Measurements from ENCODE around the gene RIPOR1. TPM values are rescaled to one million over a fixed set of nuclear protein-coding genes. Genes with fewer than 3 reads are reported as not detected.

RIPOR1 gene
- total and polyA plus RNA-seq, 2 experiments from 2014 or later: 7.6 to 22.4 TPM

DNA sequence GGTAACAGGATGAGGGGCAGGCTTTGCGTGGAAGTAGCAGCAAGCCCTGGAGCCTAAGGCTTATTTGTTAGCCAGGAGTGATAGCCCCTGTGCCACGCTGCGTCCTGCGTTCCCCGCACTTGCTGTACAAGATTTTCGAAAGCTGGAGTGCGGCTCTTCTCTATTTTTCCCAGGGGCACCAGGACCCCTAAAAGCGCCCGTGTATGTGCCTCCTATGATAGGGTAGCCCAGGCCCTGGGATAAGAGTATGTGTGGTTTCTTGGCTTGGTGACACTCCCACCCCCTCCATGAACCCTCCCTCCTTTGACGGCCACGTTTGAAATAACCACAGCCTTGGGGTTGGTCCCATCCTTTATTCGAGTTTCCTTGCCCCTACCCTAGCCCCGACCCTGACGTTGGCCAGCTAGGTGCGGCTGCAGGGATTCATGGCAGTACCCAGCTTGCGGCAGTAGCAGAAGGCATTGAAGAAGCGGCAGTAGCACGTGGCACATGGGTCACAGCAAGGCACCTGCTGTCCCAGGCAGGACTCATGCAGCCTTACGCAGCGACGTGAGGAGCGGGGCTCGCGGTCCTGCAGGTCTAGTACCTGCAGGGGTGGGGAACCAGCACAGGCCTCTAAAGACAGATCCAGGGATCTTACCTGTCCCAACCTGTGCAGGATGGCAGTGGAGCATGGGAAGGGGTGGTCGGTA is 46.2 kb upstream of the RIPOR1 start (continued):
- TF ChIP-seq, protein P1, sequence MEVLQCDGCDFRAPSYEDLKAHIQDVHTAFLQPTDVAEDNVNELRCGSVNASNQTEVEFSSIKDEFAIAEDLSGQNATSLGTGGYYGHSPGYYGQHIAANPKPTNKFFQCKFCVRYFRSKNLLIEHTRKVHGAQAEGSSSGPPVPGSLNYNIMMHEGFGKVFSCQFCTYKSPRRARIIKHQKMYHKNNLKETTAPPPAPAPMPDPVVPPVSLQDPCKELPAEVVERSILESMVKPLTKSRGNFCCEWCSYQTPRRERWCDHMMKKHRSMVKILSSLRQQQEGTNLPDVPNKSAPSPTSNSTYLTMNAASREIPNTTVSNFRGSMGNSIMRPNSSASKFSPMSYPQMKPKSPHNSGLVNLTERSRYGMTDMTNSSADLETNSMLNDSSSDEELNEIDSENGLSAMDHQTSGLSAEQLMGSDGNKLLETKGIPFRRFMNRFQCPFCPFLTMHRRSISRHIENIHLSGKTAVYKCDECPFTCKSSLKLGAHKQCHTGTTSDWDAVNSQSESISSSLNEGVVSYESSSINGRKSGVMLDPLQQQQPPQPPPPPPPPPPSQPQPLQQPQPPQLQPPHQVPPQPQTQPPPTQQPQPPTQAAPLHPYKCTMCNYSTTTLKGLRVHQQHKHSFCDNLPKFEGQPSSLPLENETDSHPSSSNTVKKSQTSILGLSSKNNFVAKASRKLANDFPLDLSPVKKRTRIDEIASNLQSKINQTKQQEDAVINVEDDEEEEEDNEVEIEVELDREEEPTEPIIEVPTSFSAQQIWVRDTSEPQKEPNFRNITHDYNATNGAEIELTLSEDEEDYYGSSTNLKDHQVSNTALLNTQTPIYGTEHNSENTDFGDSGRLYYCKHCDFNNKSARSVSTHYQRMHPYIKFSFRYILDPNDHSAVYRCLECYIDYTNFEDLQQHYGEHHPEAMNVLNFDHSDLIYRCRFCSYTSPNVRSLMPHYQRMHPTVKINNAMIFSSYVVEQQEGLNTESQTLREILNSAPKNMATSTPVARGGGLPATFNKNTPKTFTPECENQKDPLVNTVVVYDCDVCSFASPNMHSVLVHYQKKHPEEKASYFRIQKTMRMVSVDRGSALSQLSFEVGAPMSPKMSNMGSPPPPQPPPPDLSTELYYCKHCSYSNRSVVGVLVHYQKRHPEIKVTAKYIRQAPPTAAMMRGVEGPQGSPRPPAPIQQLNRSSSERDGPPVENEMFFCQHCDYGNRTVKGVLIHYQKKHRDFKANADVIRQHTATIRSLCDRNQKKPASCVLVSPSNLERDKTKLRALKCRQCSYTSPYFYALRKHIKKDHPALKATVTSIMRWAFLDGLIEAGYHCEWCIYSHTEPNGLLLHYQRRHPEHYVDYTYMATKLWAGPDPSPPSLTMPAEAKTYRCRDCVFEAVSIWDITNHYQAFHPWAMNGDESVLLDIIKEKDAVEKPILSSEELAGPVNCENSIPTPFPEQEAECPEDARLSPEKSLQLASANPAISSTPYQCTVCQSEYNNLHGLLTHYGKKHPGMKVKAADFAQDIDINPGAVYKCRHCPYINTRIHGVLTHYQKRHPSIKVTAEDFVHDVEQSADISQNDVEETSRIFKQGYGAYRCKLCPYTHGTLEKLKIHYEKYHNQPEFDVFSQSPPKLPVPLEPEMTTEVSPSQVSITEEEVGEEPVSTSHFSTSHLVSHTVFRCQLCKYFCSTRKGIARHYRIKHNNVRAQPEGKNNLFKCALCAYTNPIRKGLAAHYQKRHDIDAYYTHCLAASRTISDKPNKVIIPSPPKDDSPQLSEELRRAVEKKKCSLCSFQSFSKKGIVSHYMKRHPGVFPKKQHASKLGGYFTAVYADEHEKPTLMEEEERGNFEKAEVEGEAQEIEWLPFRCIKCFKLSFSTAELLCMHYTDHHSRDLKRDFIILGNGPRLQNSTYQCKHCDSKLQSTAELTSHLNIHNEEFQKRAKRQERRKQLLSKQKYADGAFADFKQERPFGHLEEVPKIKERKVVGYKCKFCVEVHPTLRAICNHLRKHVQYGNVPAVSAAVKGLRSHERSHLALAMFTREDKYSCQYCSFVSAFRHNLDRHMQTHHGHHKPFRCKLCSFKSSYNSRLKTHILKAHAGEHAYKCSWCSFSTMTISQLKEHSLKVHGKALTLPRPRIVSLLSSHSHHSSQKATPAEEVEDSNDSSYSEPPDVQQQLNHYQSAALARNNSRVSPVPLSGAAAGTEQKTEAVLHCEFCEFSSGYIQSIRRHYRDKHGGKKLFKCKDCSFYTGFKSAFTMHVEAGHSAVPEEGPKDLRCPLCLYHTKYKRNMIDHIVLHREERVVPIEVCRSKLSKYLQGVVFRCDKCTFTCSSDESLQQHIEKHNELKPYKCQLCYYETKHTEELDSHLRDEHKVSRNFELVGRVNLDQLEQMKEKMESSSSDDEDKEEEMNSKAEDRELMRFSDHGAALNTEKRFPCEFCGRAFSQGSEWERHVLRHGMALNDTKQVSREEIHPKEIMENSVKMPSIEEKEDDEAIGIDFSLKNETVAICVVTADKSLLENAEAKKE (CRISPR knock-in tag; IDR thresholded peaks at IDR 0.05): no peak
- TF ChIP-seq STAT1 (IDR thresholded peaks at IDR 0.05; ENCODE audit: unreplicated experiment): no peak
- no peak for TF ChIP-seq EZH2phosphoT487 (IDR thresholded peaks at IDR 0.05; ENCODE audit: unreplicated experiment)
- no peak for TF ChIP-seq ZNF114 (CRISPR knock-in tag; IDR thresholded peaks at IDR 0.05)
- TF ChIP-seq, protein P2, sequence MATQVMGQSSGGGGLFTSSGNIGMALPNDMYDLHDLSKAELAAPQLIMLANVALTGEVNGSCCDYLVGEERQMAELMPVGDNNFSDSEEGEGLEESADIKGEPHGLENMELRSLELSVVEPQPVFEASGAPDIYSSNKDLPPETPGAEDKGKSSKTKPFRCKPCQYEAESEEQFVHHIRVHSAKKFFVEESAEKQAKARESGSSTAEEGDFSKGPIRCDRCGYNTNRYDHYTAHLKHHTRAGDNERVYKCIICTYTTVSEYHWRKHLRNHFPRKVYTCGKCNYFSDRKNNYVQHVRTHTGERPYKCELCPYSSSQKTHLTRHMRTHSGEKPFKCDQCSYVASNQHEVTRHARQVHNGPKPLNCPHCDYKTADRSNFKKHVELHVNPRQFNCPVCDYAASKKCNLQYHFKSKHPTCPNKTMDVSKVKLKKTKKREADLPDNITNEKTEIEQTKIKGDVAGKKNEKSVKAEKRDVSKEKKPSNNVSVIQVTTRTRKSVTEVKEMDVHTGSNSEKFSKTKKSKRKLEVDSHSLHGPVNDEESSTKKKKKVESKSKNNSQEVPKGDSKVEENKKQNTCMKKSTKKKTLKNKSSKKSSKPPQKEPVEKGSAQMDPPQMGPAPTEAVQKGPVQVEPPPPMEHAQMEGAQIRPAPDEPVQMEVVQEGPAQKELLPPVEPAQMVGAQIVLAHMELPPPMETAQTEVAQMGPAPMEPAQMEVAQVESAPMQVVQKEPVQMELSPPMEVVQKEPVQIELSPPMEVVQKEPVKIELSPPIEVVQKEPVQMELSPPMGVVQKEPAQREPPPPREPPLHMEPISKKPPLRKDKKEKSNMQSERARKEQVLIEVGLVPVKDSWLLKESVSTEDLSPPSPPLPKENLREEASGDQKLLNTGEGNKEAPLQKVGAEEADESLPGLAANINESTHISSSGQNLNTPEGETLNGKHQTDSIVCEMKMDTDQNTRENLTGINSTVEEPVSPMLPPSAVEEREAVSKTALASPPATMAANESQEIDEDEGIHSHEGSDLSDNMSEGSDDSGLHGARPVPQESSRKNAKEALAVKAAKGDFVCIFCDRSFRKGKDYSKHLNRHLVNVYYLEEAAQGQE (IDR thresholded peaks at IDR 0.05; ENCODE audit: unreplicated experiment): no peak

Data from GM23338 (cell line).